Measurements from ENCODE around the gene VSTM5. TPM values are rescaled to one million over a fixed set of nuclear protein-coding genes. Genes with fewer than 3 reads are reported as not detected.

The VSTM5 gene
- total RNA-seq, 2 donors from 2014 or later, result not detected

GRCh38 chr11:93814966-93815633 is 35.3 kb downstream of the VSTM5 start:
- H3K4me1 ChIP-seq (ENCODE audit: control insufficient read depth in 1 of 2, low read depth in 2 of 2), result no peaks in the 10 kb centered on the region
- no peak overlapping the region for H3K27ac ChIP-seq
- ATAC-seq (ENCODE audit: insufficient number of reproducible peaks, low FRiP score, low read depth), result no peak
- H3K27me3 ChIP-seq (replicated peaks; ENCODE audit: insufficient read depth), result no peaks in the 10 kb centered on the region
- TF ChIP-seq CTCF (IDR thresholded peaks at IDR 0.05), result no peak
- H3K36me3 ChIP-seq, result peaks cover 28% of the 10 kb centered on the region
- no peak overlapping the region for H3K4me3 ChIP-seq
- no peaks in the 10 kb centered on the region for H3K9me3 ChIP-seq
- DNase-seq (ENCODE audit: low spot score), result no peak

- Histone ChIP-seq H3K27ac (no peak overlapping the region), H3K27me3 (replicated peaks; ENCODE audit: insufficient read depth) (no peaks in the 10 kb centered on the region), H3K4me3 (no peak overlapping the region), H3K36me3 (peaks cover 32% of the 10 kb centered on the region), H3K9me3 (no peaks in the 10 kb centered on the region), H3K4me1 (ENCODE audit: control insufficient read depth in 1 of 2, low read depth in 2 of 2) (no peaks in the 10 kb centered on the region)
- DNase-seq (ENCODE audit: low spot score) (no peak), ATAC-seq (ENCODE audit: insufficient number of reproducible peaks, low FRiP score, low read depth) (no peak)
- no peak for TF ChIP-seq CTCF (IDR thresholded peaks at IDR 0.05)
Measured at GRCh38 chr11:93813974-93814373, 36.4 kb downstream of the VSTM5 start.

GRCh38 chr11:93807980-93808379 is 42.4 kb downstream of the VSTM5 start:
- no peak for TF ChIP-seq CTCF (IDR thresholded peaks at IDR 0.05)
- no peaks in the 10 kb centered on the region for H3K4me1 ChIP-seq (ENCODE audit: control insufficient read depth in 1 of 2, low read depth in 2 of 2)
- H3K27me3 ChIP-seq (replicated peaks; ENCODE audit: insufficient read depth), result no peaks in the 10 kb centered on the region
- no peak overlapping the region for H3K27ac ChIP-seq
- H3K9me3 ChIP-seq, result no peaks in the 10 kb centered on the region
- DNase-seq (ENCODE audit: low spot score) (no peak), ATAC-seq (ENCODE audit: insufficient number of reproducible peaks, low FRiP score, low read depth) (no peak)
- no peak overlapping the region for H3K4me3 ChIP-seq
- H3K36me3 ChIP-seq, result peaks cover 31% of the 10 kb centered on the region

GRCh38 chr11:93804879-93805278 is 45.5 kb downstream of the VSTM5 start:
- Histone ChIP-seq H3K4me3 (no peak overlapping the region), H3K4me1 (ENCODE audit: control insufficient read depth in 1 of 2, low read depth in 2 of 2) (no peaks in the 10 kb centered on the region), H3K9me3 (no peaks in the 10 kb centered on the region), H3K27me3 (replicated peaks; ENCODE audit: insufficient read depth) (no peaks in the 10 kb centered on the region), H3K27ac (no peak overlapping the region), H3K36me3 (peaks cover 30% of the 10 kb centered on the region)
- TF ChIP-seq CTCF (IDR thresholded peaks at IDR 0.05), result no peak
- DNase-seq (ENCODE audit: low spot score), result no peak
- ATAC-seq (ENCODE audit: insufficient number of reproducible peaks, low FRiP score, low read depth), result no peak

- Histone ChIP-seq H3K4me3 (no peak overlapping the region), H3K36me3 (peaks cover 41% of the 10 kb centered on the region), H3K4me1 (ENCODE audit: control insufficient read depth in 1 of 2, low read depth in 2 of 2) (no peaks in the 10 kb centered on the region), H3K27ac (no peak overlapping the region), H3K9me3 (no peaks in the 10 kb centered on the region), H3K27me3 (replicated peaks; ENCODE audit: insufficient read depth) (no peaks in the 10 kb centered on the region)
- DNase-seq (ENCODE audit: low spot score) (no peak), ATAC-seq (ENCODE audit: insufficient number of reproducible peaks, low FRiP score, low read depth) (no peak)
- TF ChIP-seq CTCF (IDR thresholded peaks at IDR 0.05), result no peak
Measured at GRCh38 chr11:93801366-93801765, 49.1 kb downstream of the VSTM5 start.

Measured in thoracic aorta (tissue), 2 donors.